GM12878 (cell line): ENCODE results near the gene KIAA1586.
"Not testable (repeated sequence)": the region's sequence is repeated elsewhere in the genome, so short reads cannot be mapped to it uniquely, and the experiment has no call there.

Source experiments
- CREB1 ChIP-seq: IDR thresholded peaks from 2 replicates; pipeline ENCODE4 v1.6.1; 2012; ENCODE audit warnings: low read depth, mild to moderate bottlenecking, inconsistent platforms
- KDM1A ChIP-seq: fragments of 200-600 bp; sonication (generic); IDR thresholded peaks from 2 replicates; pipeline ENCODE4 v1.6.1; 2016; ENCODE audit warnings: borderline replicate concordance
- POLR2AphosphoS5 ChIP-seq: IDR thresholded peaks from 2 replicates; pipeline ENCODE4 v1.6.1; 2011; ENCODE audit warnings: mild to moderate bottlenecking, low read length, inconsistent platforms
- SUPT20H ChIP-seq: IDR thresholded peaks from 2 replicates; pipeline ENCODE4 v1.6.1; 2011; ENCODE audit warnings: low read depth, mild to moderate bottlenecking, low read length, moderate library complexity, borderline replicate concordance; ENCODE audit not compliant: control insufficient read depth
- TF ChIP-seq, protein P1 (sequence below): IDR thresholded peaks from 2 replicates; pipeline ENCODE4 v1.6.1; 2012; ENCODE audit warnings: improper control_type of control experiment, low read depth, low read length; ENCODE audit not compliant: insufficient replicate concordance
- TF ChIP-seq, protein P2 (sequence below), 3 experiments: IDR thresholded peaks in 2 of 3; conservative IDR thresholded peaks in 1 of 3; 2 replicates each; pipeline ENCODE4 v1.5.1; 2011; ENCODE audit warnings: low read depth in 3 of 3, low read length in 3 of 3, mild to moderate bottlenecking in 3 of 3, control low read depth in 2 of 3, moderate library complexity in 2 of 3, inconsistent platforms in 1 of 3, mixed read lengths in 1 of 3; ENCODE audit not compliant: control insufficient read depth in 2 of 3, insufficient read depth in 1 of 3; ENCODE audit errors: extremely low read depth in 1 of 3

DNA sequence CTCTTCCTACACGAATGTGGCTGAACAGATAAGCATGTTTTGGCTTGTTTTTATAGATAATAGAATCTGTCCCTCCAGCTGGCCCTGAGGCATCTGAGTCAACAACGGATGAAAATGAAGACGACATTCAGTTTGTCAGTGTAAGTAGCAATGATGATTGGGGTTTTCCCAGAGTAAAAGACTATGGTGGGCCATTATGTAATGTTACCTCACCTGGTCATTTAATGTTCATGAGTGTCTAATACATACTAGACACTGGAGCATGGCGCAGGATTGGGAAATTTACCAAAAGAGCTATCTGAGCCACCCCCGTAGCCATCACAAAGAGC is 728 bp downstream of the KIAA1586 start:
- TF ChIP-seq SUPT20H, CREB1, KDM1A, POLR2AphosphoS5: not testable (repeated sequence)
- TF ChIP-seq, protein P1, sequence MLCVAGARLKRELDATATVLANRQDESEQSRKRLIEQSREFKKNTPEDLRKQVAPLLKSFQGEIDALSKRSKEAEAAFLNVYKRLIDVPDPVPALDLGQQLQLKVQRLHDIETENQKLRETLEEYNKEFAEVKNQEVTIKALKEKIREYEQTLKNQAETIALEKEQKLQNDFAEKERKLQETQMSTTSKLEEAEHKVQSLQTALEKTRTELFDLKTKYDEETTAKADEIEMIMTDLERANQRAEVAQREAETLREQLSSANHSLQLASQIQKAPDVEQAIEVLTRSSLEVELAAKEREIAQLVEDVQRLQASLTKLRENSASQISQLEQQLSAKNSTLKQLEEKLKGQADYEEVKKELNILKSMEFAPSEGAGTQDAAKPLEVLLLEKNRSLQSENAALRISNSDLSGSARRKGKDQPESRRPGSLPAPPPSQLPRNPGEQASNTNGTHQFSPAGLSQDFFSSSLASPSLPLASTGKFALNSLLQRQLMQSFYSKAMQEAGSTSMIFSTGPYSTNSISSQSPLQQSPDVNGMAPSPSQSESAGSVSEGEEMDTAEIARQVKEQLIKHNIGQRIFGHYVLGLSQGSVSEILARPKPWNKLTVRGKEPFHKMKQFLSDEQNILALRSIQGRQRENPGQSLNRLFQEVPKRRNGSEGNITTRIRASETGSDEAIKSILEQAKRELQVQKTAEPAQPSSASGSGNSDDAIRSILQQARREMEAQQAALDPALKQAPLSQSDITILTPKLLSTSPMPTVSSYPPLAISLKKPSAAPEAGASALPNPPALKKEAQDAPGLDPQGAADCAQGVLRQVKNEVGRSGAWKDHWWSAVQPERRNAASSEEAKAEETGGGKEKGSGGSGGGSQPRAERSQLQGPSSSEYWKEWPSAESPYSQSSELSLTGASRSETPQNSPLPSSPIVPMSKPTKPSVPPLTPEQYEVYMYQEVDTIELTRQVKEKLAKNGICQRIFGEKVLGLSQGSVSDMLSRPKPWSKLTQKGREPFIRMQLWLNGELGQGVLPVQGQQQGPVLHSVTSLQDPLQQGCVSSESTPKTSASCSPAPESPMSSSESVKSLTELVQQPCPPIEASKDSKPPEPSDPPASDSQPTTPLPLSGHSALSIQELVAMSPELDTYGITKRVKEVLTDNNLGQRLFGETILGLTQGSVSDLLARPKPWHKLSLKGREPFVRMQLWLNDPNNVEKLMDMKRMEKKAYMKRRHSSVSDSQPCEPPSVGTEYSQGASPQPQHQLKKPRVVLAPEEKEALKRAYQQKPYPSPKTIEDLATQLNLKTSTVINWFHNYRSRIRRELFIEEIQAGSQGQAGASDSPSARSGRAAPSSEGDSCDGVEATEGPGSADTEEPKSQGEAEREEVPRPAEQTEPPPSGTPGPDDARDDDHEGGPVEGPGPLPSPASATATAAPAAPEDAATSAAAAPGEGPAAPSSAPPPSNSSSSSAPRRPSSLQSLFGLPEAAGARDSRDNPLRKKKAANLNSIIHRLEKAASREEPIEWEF = not testable (repeated sequence)
- TF ChIP-seq, protein P2, sequence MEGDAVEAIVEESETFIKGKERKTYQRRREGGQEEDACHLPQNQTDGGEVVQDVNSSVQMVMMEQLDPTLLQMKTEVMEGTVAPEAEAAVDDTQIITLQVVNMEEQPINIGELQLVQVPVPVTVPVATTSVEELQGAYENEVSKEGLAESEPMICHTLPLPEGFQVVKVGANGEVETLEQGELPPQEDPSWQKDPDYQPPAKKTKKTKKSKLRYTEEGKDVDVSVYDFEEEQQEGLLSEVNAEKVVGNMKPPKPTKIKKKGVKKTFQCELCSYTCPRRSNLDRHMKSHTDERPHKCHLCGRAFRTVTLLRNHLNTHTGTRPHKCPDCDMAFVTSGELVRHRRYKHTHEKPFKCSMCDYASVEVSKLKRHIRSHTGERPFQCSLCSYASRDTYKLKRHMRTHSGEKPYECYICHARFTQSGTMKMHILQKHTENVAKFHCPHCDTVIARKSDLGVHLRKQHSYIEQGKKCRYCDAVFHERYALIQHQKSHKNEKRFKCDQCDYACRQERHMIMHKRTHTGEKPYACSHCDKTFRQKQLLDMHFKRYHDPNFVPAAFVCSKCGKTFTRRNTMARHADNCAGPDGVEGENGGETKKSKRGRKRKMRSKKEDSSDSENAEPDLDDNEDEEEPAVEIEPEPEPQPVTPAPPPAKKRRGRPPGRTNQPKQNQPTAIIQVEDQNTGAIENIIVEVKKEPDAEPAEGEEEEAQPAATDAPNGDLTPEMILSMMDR (IDR thresholded peaks at IDR 0.05 in 2 of 3, conservative IDR thresholded peaks at IDR 0.05 in 1 of 3; ENCODE audit: control insufficient read depth in 2 of 3, extremely low read depth in 1 of 3, insufficient read depth in 1 of 3, low read depth in 3 of 3, low read length in 3 of 3) = not testable (repeated sequence)
